Peyer's patch (tissue), 4 donors: ENCODE data around the gene SKA3.

Experiments used
- POLR2A ChIP-seq, 2 donors: fragments of 450-650 bp; IDR thresholded peaks; one replicate each; pipeline ENCODE4 v1.5.1; 2017; ENCODE audit warnings: antibody characterized with exemption in 2 of 2, mild to moderate bottlenecking in 2 of 2, moderate library complexity in 2 of 2
- TF ChIP-seq, protein P1 (sequence below), 6 experiments: fragments of 450-650 bp in 4 of 6; fragments of 200-600 bp in 2 of 6; sonication (generic) in 1 of 6; IDR thresholded peaks; one replicate each; pipeline ENCODE4 v1.5.1; 2017 to 2019; ENCODE audit warnings: antibody characterized with exemption in 6 of 6, mild to moderate bottlenecking in 3 of 6, moderate library complexity in 1 of 6

- TF ChIP-seq, protein P1, sequence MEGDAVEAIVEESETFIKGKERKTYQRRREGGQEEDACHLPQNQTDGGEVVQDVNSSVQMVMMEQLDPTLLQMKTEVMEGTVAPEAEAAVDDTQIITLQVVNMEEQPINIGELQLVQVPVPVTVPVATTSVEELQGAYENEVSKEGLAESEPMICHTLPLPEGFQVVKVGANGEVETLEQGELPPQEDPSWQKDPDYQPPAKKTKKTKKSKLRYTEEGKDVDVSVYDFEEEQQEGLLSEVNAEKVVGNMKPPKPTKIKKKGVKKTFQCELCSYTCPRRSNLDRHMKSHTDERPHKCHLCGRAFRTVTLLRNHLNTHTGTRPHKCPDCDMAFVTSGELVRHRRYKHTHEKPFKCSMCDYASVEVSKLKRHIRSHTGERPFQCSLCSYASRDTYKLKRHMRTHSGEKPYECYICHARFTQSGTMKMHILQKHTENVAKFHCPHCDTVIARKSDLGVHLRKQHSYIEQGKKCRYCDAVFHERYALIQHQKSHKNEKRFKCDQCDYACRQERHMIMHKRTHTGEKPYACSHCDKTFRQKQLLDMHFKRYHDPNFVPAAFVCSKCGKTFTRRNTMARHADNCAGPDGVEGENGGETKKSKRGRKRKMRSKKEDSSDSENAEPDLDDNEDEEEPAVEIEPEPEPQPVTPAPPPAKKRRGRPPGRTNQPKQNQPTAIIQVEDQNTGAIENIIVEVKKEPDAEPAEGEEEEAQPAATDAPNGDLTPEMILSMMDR (IDR thresholded peaks at IDR 0.05) = no peak
- TF ChIP-seq POLR2A (IDR thresholded peaks at IDR 0.05) = no peak
Measured at GRCh38 chr13:21147827-21148226, 28.5 kb downstream of the SKA3 start.
